Motor neuron (in vitro differentiated cells): ENCODE results near the gene CIRBP. TPM values are rescaled to one million over a fixed set of nuclear protein-coding genes. Genes with fewer than 3 reads are reported as not detected.

Experiments
- ATAC-seq, 8 experiments: fragments of 200-7000 bp; cut with Tn5 transposase; replicated peaks in 6 of 8; 2 replicates each; pipeline ENCODE4 v1.8.0; 2021; ENCODE audit warnings: mild to moderate bottlenecking in 8 of 8, moderate library complexity in 8 of 8
- H3K27ac ChIP-seq, 2 donors: fragments of 250-450 bp; sonication (Bioruptor Pico); 2 replicates each; pipeline ENCODE4 v1.9.0; 2021; ENCODE audit warnings: antibody characterized with exemption in 2 of 2, mild to moderate bottlenecking in 2 of 2, moderate library complexity in 1 of 2
- H3K4me1 ChIP-seq, 2 donors: fragments of 250-450 bp; sonication (Bioruptor Pico); replicated peaks in 1 of 2; 2 replicates each; pipeline ENCODE4 v1.6.1; 2021; ENCODE audit warnings: antibody characterized with exemption in 2 of 2, mild to moderate bottlenecking in 2 of 2, moderate library complexity in 1 of 2
- H3K4me3 ChIP-seq, 5 donors: fragments of 250-450 bp; sonication (Bioruptor Pico); 2 replicates each; pipeline ENCODE4 v1.9.0; 2021; ENCODE audit warnings: antibody characterized with exemption in 5 of 5, mild to moderate bottlenecking in 5 of 5, moderate library complexity in 4 of 5
- WGBS, 10 experiments: fragments of 450-650 bp; shearing (Covaris generic); methylation state at CpG; one replicate each; pipeline ENCODE4 v1.0.0; 2022; 5-methylcytosine and 5-hydroxymethylcytosine counted together
- in situ Hi-C, 9 experiments: fragments of 400-800 bp; cut with MboI; loops; one replicate each; pipeline ENCODE4 v1.15.0; 2021; ENCODE audit warnings: low sequenced_read_pairs in 9 of 9, low pct_unique_long_range_greater_than_20kb in 2 of 9; ENCODE audit not compliant: unreplicated experiment in 9 of 9
- total RNA-seq, 8 experiments: library from RNA; unstranded; fragments of 300-600 nt; gene quantifications; 2 replicates each; pipeline versions ENCODE4 v1.2.3 to v1.2.4, GENCODE V29; 2022

The CIRBP gene
- total RNA-seq, 8 experiments from 2014 or later: 354 to 1,038 (median 830) TPM

DNA sequence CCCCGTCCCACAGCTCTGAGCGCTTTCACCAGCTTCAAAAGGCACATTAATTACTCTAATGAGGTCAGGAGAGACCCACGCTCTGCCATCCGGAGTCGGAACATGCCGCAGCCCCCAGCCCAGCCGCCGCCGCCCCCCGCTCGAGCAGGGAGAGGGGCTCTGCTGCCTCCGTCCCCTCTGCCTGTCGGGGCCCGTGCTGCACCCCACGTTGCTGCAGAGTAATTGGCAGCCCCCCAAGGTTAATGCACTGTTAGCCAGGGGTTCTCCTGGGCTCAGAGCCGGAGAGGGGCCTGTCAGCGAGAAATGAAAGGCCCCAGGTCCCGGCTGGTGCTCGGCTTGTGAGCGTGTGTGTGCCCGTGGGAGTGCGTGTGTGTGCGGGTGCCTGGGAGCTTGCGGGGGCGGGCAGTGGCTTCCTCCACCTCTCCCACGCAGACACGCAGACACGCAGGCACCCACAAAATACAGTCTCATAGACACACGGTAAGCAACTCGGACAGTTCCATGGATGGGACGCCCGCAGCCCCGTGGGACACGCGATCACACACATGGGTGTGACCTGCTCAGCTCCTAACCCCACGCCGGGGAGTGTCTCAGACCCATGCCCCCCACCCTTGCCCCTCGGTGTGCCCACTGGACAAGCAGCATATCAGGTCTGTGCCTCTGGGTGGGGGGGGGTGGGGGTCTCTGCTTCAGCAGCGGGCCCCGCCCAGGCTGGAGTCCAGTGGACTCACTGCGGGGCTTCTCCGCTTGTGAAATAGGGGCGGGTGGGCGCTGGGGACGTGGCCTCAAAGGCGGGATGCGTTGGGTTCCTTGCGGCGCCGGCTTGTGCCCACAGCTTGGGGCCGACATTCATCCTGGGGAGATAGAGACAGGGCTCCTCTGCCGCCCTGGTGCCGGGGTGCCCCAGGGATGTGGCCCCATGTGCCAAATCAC is 11.8 kb downstream of the CIRBP start:
- in situ Hi-C loops: no loop called here
- Histone ChIP-seq H3K4me1 (peaks cover 26 to 29% of the 10 kb centered on the region in 2 donors), H3K27ac (no peak overlapping the region), H3K4me3 (no peak overlapping the region)
- ATAC-seq: no peak
- 80% methylated on average over 1 of the region's 53 CpGs; no CpG with 5 or more reads in 9 of the 10 experiments for WGBS, 10 experiments

DNA sequence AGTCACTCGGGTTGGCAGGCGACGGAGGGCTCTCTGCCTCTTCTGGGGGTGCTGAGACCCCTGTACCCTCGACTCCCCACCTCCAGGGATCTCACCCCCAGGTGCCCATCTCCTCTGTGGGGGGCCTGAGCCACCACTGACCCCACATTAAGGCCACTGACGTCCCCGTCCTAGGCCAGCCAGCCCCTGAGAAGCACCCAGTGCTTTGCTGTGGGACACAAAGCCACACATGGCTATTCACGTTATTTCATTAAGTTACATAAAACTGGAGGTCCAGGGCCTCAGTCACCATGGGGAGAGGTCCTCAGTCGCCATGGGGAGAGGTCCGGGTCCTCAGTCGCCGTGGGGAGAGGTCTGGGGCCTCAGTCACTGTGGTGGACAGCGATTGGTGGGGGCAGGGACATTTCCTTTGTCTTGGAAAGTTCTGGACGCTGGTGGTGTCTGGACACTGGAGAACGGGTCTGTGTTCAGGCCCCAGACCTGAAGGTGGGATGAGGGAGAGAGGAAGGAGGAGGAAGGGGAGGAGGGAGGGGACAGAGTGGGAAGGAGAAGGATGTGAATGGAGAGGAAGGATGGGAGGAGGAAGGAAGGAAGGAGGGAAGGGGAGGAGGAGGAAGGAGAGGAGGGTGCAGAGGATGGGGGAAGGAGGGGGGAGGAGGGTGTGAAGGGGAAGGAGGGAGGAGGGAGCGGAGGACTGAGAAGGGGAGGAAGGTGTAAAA is 12.6 kb downstream of the CIRBP start:
- no peak overlapping the region for H3K27ac ChIP-seq
- in situ Hi-C loops: no loop called here
- H3K4me3 ChIP-seq: no peak overlapping the region
- 40 to 58% (median 52%) methylated on average over 1 to 5 of the region's 15 CpGs; no CpG with 5 or more reads in 7 of the 10 experiments for WGBS, 10 experiments
- ATAC-seq: no peak
- peaks cover 23 to 26% of the 10 kb centered on the region in 2 donors for H3K4me1 ChIP-seq

DNA sequence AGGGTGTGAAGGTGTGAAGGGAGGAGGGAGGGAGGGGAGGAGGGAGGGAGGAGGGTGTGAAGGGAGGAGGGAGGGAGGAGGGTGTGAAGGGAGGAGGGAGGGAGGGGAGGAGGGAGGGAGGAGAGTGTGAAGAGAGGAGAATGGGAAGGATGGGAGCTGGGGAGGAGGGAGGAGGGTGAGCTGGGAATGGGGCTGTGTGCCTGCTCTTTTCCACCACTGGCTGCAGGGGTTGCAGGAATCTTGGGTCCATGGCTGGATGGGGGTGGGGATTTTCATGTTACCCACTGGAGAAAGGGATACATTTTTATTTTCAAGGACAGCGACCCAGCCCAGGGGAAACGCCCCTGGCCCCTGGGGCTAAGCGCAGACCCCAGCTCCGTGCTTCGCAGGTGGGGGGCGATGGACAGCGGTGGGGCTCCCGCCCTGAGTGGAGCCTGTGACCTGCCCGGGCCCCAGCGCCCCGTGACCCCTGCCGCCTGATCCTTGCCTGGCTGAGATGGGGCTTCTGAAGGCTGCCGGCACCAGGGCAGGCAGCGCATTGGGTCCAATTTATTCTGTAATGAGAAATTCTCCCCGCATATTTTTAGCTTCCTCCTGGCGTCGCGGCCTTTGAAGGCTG is 13.6 kb downstream of the CIRBP start:
- H3K4me3 ChIP-seq: no peak overlapping the region
- no peak for ATAC-seq
- in situ Hi-C loops: no loop called here
- WGBS, 10 experiments: 40 to 60% (median 50%) methylated on average over 1 to 5 of the region's 18 CpGs; no CpG with 5 or more reads in 7 of the 10 experiments
- peaks cover 31 to 36% of the 10 kb centered on the region in 2 donors for H3K4me1 ChIP-seq
- H3K27ac ChIP-seq: no peak overlapping the region

DNA sequence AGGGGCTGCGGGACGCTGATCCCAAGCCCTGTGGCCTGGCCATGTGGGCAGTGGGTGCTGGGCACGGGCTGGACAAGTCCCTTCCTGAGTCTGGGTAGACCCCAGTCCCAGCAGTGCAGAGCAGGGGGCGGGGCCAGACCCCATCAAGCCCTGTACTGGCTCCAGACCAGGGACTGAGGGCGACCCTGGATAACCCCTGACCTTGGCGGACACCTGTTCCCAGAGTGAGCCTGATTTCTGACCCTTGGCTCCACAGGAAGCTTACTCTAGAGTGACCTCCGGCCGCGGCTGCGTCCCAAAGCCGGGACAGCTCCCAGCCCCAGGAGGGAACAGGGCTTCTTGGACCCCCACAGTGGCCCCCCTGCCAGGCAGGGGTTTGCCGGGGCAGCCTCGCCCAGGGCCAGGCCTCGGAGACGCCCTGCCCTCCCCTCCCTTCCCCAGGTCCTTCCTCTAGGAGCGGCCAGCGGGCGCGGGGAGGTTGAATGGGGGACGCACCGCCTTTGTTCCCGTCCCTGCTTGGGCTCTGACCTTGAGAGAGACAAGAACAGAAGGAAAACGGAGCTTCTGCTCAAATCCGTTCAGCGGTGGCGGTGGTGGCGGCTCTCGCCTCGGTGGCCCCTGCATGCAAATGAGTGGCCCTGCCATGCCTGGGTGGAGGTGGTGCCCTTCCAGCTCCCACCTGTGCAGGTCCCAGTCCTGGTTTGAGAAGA is 14.2 kb downstream of the CIRBP start:
- Histone ChIP-seq H3K27ac (no peak overlapping the region), H3K4me3 (no peak overlapping the region), H3K4me1 (peaks cover 37 to 42% of the 10 kb centered on the region in 2 donors)
- WGBS, 10 experiments: 0 to 63% (median 33%) methylated on average over 1 to 5 of the region's 29 CpGs; no CpG with 5 or more reads in 7 of the 10 experiments
- no peak for ATAC-seq
- in situ Hi-C loops: no loop called here

DNA sequence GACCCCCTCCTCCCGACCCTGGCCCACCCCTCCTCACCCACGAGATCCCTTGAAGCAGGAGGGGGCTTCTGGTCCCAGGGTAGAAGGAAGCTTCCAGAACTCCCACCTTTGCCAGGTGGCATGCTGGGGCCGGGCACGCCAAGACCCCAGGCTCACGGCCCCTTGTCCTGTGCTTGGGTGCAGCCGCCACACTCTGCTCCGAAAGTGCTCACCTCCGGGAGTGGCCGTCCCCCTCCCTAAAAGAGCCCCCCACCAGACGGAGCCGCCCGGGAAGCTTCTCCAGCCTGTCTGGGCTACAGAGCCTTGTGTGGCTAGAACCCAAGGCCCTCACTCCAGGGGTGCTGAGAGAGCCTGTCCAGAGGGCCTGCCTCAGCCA is 14.8 kb downstream of the CIRBP start:
- Histone ChIP-seq H3K4me3 (no peak overlapping the region), H3K27ac (no peak overlapping the region), H3K4me1 (peaks cover 37 to 43% of the 10 kb centered on the region in 2 donors)
- in situ Hi-C loops: no loop called here
- WGBS, 10 experiments: no CpG with 5 or more reads among the region's 12 CpGs
- ATAC-seq: no peak

DNA sequence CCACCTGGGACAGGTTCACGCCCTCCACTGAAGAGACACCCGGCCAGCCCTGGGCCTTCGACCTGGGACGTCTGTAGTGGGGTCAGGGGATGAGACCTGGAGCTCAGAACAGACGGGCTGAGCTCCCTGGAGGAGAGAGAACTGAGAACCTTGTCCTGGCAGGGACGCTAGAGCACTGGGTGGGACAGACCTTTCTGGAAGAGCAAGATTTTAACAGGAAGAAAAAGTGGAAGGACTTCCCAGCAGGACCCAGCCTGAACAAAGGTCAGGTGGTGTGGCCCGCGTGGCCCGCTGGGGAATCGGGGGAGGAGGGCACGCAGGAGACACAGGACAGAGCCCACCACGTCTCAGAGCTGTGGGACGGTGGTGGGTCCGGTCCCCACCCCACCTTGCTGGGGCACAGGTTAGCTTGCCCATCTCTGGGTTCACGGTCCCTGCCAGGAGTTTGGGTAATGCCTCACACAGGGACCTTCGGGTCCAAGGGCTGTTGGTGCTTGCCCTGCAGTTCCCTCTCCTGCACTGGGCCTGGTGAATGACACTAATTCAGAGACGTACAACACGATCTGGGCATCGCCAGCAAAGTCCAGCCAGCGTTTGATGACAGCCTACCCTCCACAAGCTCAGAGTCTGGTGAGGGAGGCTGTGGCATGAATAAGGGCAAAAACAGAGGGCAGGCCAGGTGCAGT is 15.3 kb downstream of the CIRBP start:
- Histone ChIP-seq H3K4me3 (peak overlapping the region in 1 of 5 donors; percentile 3), H3K4me1 (peaks cover 37 to 49% of the 10 kb centered on the region in 2 donors), H3K27ac (no peak overlapping the region)
- 33 to 80% (median 66%) methylated on average over 1 to 5 of the region's 20 CpGs; no CpG with 5 or more reads in 6 of the 10 experiments for whole genome bisulfite sequencing, 10 experiments
- in situ Hi-C loops: no loop called here
- ATAC-seq: no peak

DNA sequence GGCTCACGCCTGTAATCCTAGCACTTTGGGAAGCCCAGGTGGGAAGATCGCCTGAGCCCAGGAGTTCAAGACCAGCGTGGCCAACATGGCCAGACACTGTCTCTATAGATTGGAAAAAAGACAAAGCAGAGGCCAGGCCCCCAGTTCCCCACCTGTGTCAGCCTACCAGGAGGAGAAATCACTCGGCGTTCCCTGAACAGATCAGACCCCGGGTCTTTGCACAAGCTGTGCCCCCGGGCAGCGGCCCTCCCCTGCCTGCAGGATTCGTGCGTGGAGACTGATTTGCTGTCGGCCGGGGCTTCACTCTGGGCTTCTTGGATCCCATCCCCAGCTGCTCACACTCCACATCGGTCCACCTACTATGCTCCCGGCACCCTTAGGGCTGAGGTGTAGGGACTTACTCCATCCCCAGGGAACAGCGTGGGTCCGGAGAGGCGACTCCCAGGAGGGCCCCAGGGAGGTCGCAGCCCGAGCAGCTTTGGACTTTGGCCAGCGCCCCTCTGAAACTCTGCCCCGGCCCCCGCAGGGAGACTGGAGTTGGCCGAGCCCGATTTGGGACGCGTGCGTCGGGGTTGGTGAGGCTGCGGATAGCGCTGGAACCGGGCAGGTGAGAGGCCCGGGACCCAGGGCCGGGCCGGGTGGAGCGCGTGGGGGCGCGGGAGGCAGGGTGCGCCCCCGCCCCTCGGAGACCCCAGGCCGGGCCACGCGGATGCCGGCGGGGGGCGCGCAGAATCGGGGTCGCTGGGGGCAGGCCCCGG is 16.0 kb downstream of the CIRBP start:
- in situ Hi-C loops: no loop called here
- H3K27ac ChIP-seq: no peak overlapping the region
- H3K4me1 ChIP-seq: peaks cover 34 to 47% of the 10 kb centered on the region in 2 donors
- WGBS, 10 experiments: 0 to 76% (median 70%) methylated on average over 2 to 4 of the region's 51 CpGs; no CpG with 5 or more reads in 7 of the 10 experiments
- peak overlapping the region; percentile 51 to 81 (median 61) for H3K4me3 ChIP-seq
- ATAC-seq: peak in 5 of 8 experiments; percentile 1 to 22 (median 15)

DNA sequence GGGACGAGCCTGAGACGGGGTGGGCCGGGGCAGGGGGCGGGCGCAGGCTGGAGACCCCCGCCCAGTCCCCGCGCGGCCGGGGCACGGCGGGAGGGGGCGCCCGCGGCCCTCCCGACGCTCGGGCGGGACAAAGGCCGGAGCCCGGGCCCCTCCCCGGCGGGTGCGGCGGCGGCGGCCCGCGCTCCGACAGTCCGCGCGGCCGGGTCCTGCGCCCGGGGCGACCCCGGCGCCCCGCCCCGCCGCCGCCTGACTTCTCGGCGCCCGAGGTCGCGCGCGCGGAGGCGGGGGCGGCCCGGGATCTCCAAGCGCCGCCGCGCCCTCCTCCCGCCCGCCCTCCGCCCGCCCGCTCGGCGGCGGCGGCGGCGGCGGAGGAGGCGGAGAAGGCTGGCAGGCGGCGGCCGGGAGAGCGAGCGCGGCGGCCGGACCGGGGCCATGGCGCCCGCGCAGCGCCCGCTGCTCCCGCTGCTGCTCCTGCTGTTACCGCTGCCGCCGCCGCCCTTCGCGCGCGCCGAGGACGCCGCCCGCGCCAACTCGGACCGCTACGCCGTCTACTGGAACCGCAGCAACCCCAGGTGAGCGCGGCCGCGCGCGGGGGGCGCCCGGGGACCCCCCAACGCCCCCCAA is 16.7 kb downstream of the CIRBP start, which contains the start of gene EFNA2:
EFNA2 (plus strand) TSS at position 137 of the 624 bp plus-strand sequence; CDS start at position 433, 296 bp downstream.
- no CpG with 5 or more reads among the region's 113 CpGs for WGBS, 10 experiments
- H3K4me3 ChIP-seq: peak within 1 kb of the TSS; percentile 51 to 81 (median 61)
- ATAC-seq: peak; percentile 33 to 56 (median 45)
- peak within 1 kb of the TSS; percentile 8 to 15 for H3K27ac ChIP-seq
- peaks cover 34 to 47% of the 10 kb centered on the region in 2 donors for H3K4me1 ChIP-seq
- in situ Hi-C loops: no loop called here

DNA sequence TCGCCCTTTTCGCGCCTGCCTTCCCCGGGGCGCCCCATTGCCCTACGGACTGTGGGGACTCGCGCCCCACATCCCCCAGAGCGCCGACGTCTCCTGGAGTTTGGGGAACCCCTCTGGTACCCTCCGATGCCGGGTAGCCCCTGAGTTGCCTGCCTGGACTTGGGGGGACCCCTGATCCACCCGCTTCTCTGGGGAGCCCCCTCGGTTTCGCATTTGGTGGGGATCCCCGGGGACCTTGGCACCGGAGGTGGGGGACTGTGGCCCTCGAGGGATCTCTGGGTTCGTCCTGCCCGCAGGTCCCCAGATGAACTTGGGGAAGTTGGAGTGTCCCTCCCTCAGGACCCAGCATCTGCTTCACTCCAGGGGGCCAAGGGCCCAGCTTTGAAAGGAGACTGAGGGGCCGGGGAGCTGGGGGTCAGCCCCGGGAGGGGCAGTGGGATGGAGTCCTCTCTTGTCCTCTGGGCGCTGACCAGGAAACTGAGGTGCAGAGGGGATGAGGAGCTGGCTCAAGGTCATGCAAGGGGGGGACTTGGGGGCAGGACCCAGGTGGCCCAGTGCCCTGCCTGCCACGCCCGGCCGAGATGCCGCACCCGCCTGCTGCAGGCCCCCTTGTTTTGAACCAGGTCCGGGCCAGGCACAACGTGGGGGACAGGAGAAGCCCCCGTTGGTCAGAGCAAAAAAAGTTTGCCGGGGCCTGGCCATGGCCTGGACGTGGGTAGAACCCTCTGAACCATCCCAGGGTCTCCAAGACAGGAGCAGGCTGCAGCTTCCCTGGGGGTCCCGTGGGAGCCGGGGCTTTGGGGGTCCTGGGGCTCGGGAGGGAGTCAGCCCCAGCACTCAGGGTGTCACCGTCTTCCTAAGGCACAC is 17.6 kb downstream of the CIRBP start:
- Histone ChIP-seq H3K27ac (no peak overlapping the region), H3K4me3 (peak overlapping the region; percentile 51 to 81 (median 61)), H3K4me1 (peaks cover 34 to 47% of the 10 kb centered on the region in 2 donors)
- 25% methylated on average over 4 of the region's 38 CpGs; no CpG with 5 or more reads in 9 of the 10 experiments for WGBS, 10 experiments
- in situ Hi-C loops: no loop called here
- peak in 1 of 8 experiments; percentile 1 for ATAC-seq

DNA sequence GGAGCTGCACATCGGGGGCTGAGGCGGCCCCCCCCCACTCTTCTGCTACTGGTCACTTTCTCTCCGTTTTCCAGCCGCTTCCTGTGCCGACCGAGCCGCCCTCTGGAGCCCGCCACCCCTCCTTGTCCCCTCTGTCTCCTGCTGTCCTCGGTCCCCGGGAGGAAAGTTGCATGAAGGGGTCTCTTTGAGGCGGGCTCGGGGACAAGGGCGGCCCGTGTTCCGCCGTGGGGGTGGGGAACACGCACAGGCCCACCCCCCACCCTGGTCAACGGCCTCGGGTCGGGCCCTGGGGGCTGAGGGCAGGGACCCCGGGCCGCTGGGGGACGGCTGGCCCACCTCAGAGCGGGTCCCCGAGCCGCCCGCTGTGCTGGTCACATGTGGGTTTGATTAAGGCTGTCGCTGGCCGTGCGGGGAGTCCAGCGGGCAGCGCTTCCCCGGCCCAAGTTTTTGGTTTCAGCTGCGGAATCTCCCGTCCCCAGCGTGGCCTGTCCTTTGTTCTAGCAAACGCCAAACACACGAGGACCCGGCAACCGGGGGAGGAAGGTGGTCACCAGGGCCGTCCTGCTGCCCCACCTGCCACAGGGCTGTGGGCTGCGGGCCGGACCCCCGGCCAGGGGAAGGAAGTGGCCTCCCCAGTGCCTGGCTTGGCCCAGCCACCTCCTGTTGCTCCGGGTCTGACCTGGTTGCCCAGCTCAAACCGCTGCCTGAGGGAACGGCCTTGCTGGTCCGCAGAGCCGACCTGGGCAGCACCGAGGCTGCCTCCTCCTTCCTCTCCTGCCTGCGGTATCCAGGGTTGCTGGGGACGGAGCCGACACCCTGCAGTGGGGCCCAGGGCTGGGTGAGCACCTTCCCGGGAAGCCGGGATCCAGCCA is 18.5 kb downstream of the CIRBP start:
- H3K4me3 ChIP-seq: peak overlapping the region; percentile 51 to 81 (median 61)
- in situ Hi-C loops: no loop called here
- WGBS, 10 experiments: 25% methylated on average over 4 of the region's 55 CpGs; no CpG with 5 or more reads in 9 of the 10 experiments

More for the DNA sequence above, 18.5 kb downstream of the CIRBP start:
- ATAC-seq: peak in 6 of 8 experiments; percentile 7 to 35 (median 16)
- H3K4me1 ChIP-seq: peaks cover 34 to 47% of the 10 kb centered on the region in 2 donors
- H3K27ac ChIP-seq: no peak overlapping the region
